ENCODE data around the gene AGXT. TPM values are rescaled to one million over a fixed set of nuclear protein-coding genes. Genes with fewer than 3 reads are reported as not detected.

The AGXT gene
- total RNA-seq, 1 experiment from 2014 or later, result not detected

DNA sequence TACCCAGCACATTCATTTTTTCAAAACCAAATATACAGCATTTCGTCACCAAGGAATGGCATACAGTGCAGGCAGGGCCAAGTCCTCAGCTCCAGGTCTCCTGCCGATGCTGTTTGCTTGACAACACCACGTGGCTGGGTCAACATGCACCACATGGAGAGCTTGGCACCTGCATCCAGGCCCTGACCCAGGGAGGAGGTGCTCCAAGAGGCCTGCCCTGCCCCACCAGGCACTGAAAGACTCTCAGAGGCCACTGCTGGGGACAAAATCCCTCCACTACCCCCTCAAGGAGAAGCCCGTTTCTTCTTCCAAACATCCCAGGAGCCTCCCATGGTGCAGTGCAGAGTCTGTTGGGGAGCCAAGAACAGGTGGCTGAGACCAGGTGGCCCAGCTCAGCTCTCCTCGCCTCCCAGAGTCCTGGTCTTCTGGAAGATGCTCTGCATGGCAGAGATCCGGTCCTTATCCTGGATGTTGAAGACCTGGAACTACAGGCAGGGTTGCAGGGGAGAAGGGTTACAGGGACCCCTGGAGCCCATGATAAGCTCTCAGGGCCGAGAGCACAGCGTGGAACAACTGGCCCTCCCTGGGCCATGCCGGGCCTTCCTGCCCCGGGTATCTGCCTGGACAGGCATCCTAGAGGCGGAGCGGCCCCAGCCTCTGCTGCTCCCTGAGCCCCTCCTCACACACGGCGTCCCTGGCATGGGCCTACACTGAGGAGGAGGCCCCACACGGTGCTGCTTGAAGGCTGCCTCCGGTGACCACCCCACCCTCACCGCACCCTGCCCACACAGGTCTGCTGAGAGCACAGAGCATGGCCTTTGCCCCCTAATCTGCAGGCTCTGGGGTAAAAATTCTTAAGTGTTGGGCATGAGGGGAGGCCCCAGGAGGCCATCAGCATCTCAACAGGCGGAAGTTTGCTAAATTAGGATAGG is 18.3 kb downstream of the AGXT start:
- Histone ChIP-seq H3K9me3 (ENCODE audit: low read depth, low read length, poor library complexity, severe bottlenecking) (no peaks in the 10 kb centered on the region), H3K4me1 (ENCODE audit: insufficient read depth, low read length, poor library complexity, severe bottlenecking) (no peaks in the 10 kb centered on the region), H3K4me3 (ENCODE audit: low read depth, low read length, poor library complexity, severe bottlenecking) (no peak overlapping the region), H3K36me3 (ENCODE audit: insufficient read depth, low read length, poor library complexity, severe bottlenecking) (no peaks in the 10 kb centered on the region), H3K27ac (ENCODE audit: low read depth, low read length, poor library complexity, severe bottlenecking) (no peak overlapping the region), H3K27me3 (replicated peaks; ENCODE audit: insufficient read depth, low read depth, low read length, poor library complexity) (no peaks in the 10 kb centered on the region)
- ChIA-PET POLR2A (ENCODE audit: low non-redundant PET) (no interaction called here), CTCF (no interaction called here)
- no TSS peak for BruUV-seq (replicated peaks)
- no peak for DNase-seq (ENCODE audit: low spot score)
- intact Hi-C loops (cut with micrococcal nuclease; ENCODE audit: unreplicated experiment), result no loop called here
- TF ChIP-seq CTCF (conservative IDR thresholded peaks at IDR 0.05; ENCODE audit: low read depth, low read length) (no peak), EZH2 (IDR thresholded peaks at IDR 0.05; ENCODE audit: borderline replicate concordance, low read depth, low read length, poor library complexity, severe bottlenecking) (no peak)

GRCh38 chr2:240887631-240888030 is 19.0 kb downstream of the AGXT start:
- ChIA-PET POLR2A (ENCODE audit: low non-redundant PET) (no interaction called here), CTCF (no interaction called here)
- BruUV-seq (replicated peaks), result no TSS peak
- Histone ChIP-seq H3K4me1 (ENCODE audit: insufficient read depth, low read length, poor library complexity, severe bottlenecking) (no peaks in the 10 kb centered on the region), H3K9me3 (ENCODE audit: low read depth, low read length, poor library complexity, severe bottlenecking) (no peaks in the 10 kb centered on the region), H3K36me3 (ENCODE audit: insufficient read depth, low read length, poor library complexity, severe bottlenecking) (no peaks in the 10 kb centered on the region), H3K4me3 (ENCODE audit: low read depth, low read length, poor library complexity, severe bottlenecking) (no peak overlapping the region), H3K27ac (ENCODE audit: low read depth, low read length, poor library complexity, severe bottlenecking) (no peak overlapping the region), H3K27me3 (replicated peaks; ENCODE audit: insufficient read depth, low read depth, low read length, poor library complexity) (no peaks in the 10 kb centered on the region)
- DNase-seq (ENCODE audit: low spot score), result no peak
- TF ChIP-seq CTCF (conservative IDR thresholded peaks at IDR 0.05; ENCODE audit: low read depth, low read length), result no peak
- TF ChIP-seq EZH2 (IDR thresholded peaks at IDR 0.05; ENCODE audit: borderline replicate concordance, low read depth, low read length, poor library complexity, severe bottlenecking), result no peak
- intact Hi-C loops (cut with micrococcal nuclease; ENCODE audit: unreplicated experiment), result no loop called here

GRCh38 chr2:240888130-240888889 is 19.7 kb downstream of the AGXT start:
- CTCF ChIA-PET, result no interaction called here

More at GRCh38 chr2:240888130-240888889, 19.7 kb downstream of the AGXT start:
- DNase-seq (ENCODE audit: low spot score), result no peak
- TF ChIP-seq CTCF (conservative IDR thresholded peaks at IDR 0.05; ENCODE audit: low read depth, low read length) (no peak), EZH2 (IDR thresholded peaks at IDR 0.05; ENCODE audit: borderline replicate concordance, low read depth, low read length, poor library complexity, severe bottlenecking) (no peak)
- BruUV-seq (replicated peaks), result no TSS peak
- Histone ChIP-seq H3K4me3 (ENCODE audit: low read depth, low read length, poor library complexity, severe bottlenecking) (no peak overlapping the region), H3K27me3 (replicated peaks; ENCODE audit: insufficient read depth, low read depth, low read length, poor library complexity) (no peaks in the 10 kb centered on the region), H3K36me3 (ENCODE audit: insufficient read depth, low read length, poor library complexity, severe bottlenecking) (no peaks in the 10 kb centered on the region), H3K9me3 (ENCODE audit: low read depth, low read length, poor library complexity, severe bottlenecking) (no peaks in the 10 kb centered on the region), H3K4me1 (ENCODE audit: insufficient read depth, low read length, poor library complexity, severe bottlenecking) (no peaks in the 10 kb centered on the region), H3K27ac (ENCODE audit: low read depth, low read length, poor library complexity, severe bottlenecking) (no peak overlapping the region)
- POLR2A ChIA-PET (ENCODE audit: low non-redundant PET), result no interaction called here
- intact Hi-C loops (cut with micrococcal nuclease; ENCODE audit: unreplicated experiment), result no loop called here
